HUDEP-2 (cell line): ENCODE results near the gene TACR3.
"Not testable (repeated sequence)": the region's sequence is repeated elsewhere in the genome, so short reads cannot be mapped to it uniquely, and the experiment has no call there.

Source experiments
- DNase-seq, 76 experiments: peaks; one replicate each; lab custom pipeline; 2025; ENCODE audit not compliant: unreplicated experiment in 76 of 76; lab: John Stamatoyannopoulos, UW

Gene TACR3, protein sequence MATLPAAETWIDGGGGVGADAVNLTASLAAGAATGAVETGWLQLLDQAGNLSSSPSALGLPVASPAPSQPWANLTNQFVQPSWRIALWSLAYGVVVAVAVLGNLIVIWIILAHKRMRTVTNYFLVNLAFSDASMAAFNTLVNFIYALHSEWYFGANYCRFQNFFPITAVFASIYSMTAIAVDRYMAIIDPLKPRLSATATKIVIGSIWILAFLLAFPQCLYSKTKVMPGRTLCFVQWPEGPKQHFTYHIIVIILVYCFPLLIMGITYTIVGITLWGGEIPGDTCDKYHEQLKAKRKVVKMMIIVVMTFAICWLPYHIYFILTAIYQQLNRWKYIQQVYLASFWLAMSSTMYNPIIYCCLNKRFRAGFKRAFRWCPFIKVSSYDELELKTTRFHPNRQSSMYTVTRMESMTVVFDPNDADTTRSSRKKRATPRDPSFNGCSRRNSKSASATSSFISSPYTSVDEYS

DNA sequence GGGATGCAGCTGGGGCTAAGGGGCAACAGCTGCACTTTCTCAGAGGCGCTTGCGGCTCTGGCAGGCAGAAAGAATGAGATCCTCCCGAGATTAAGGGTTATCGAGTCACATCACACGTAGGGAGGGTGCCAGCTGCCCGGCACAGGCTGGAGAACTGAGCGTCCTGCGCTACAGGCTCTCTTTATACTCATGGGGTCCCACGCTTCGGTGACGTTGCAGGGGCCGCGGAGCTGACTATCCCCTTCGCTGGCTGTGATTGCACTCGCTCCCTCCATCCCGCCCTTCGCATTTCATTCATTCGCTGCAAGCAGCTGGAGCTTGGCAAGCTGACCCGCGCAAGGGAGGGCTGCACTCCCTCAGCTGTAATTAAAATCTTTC is at the start of gene TACR3:
Gene TACR3, minus strand, starts transcription at position 156 of the 378 bp plus-strand sequence. CDS start 310 bp downstream, outside the sequence.
- DNase-seq = no peak

DNA sequence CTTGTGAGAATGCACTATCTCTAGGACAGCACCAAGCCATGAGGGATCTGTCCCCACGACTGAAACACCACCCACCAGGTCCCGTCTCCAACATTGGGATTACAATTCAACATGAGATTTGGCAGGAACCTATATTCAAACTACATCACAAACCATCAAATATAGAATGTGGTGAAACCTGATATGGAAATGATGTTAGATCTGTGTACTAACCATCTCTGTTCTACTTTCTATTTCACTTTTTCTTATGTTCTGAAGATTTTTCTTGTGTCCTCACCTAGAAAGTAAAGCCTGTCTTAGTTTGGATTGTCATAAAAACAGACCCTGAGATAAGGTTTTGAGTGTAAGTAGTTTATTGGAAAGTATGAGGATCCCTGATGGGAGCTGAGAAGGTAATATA is 37.8 kb upstream of the TACR3 start:
- DNase-seq = no peak

DNA sequence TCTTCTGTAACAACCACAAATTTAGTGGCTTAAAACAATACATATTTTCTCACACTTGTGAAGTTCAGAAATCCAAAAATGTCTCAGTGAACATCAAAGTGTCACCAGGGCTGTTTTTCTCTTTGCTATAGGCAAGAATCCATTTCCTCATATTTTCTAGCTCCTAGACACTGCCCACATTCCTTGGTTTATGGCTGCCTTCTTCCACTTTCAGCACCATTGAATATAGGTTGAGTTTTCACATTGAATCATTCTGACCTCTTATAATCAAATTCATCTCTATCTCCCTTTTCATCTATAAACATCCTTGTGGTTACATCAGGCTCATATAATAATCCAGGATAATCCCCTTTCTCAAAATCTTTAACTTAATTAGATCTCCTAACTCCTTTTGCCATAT is 37.0 kb upstream of the TACR3 start:
- no peak for DNase-seq

DNA sequence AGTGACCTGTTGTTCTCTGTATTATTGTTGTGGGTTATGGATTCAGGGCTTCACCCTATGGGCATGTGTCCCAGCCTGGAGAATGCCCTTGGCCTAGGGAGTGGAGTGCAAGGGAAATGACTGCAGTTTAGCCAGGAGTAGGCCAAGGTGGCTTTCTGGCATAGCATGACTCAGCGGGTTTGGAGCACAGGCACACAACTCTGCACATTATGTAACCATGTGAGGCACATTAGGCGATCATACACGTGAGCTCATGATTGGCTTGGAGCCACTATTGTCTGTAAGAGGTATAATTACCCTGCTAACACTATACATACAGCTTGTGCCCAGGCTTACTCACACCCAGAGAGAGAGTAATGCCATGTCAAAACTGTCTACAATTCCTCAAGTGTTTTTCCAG is 35.1 kb upstream of the TACR3 start:
- DNase-seq = no peak

DNA sequence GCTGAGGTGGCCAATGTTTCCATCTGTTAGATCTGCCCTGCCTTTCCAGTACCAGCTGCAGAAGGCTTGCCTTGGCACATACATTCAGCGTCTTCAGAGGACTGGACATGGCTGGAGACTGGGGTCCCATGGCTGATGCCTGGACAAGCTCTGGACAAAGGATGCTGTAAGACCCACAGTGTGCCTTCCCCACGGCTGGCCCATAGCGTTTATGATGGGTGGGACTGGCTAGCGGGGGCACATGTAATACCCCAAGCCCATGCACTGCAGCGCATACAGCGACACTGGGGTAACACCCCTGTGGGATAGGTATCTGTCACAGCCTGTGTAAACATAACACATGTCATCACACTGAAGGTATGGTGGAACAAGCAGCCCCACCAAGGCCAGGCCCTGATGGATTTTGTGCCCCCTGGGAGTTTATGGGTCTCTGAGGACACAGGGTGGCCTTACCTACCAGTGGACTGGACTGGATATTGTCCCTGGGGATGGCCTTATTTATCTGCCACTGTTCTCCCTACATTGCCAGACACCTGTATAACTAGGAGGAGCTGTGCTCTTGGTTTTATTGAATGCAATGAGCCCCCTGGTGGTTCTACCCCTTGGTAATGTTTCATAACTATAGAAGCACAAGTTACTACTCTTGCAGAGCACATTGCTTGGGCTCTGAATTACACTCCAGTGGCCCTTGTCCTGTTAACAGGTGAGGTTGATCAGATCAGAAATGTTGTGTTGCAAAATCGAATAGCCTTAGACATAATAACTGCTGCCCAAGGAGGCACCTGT is 34.3 kb upstream of the TACR3 start:
- no peak for DNase-seq

DNA sequence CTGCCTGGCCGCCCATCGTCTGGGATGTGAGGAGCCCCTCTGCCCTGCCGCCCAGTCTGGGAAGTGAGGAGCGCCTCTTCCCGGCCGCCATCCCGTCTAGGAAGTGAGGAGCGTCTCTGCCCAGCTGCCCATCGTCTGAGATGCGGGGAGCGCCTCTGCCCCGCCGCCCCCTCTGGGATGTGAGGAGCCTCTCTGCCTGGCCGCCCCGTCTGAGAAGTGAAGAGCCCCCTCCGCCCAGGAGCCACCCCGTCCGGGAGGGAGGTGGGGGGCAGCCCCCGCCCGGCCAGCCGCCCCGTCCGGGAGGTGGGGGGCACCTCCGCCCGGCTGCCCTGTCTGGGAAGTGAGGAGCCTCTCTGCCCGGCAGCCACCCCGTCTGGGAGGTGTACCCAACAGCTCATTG is 3.4 kb upstream of the TACR3 start:
- not testable (repeated sequence) for DNase-seq

DNA sequence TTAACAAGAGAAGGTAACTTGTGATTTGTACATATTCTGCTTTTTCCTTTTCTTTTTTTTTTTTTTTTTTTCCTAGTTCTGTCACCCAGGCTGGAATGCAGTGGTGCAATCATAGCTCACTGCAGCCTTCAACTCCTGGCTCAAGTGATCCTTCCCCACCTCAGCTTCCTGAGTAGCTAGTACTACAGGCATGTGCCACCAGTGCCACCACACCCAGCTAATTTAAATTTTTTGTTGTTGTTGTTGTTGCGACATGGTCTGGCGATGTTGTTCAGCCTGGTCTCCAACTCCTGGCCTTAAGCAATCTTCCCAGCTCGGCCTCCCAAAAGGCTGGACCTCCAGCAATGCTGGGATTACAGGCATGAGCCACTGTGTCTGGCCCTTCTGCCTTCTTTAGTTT is 1.5 kb upstream of the TACR3 start:
- no peak for DNase-seq

DNA sequence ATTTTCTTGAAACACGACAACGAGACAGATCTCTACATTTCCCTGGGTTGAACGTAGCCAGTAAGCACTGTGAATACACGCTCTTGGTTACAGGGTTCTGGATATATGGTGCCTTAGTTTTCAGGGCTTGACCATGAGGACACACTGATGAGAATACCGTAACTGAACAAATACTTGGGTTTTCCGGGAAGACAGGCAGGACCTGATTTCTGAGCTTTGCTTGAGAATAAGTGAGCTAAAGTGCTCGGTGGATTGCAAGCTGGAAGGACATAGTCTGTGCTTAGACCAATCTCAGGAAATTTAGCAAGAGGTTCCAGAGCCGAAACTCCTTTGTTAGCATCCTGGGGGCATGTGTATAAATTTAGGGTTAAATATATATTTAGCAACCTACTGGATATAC is 876 bp upstream of the TACR3 start:
- DNase-seq = no peak

DNA sequence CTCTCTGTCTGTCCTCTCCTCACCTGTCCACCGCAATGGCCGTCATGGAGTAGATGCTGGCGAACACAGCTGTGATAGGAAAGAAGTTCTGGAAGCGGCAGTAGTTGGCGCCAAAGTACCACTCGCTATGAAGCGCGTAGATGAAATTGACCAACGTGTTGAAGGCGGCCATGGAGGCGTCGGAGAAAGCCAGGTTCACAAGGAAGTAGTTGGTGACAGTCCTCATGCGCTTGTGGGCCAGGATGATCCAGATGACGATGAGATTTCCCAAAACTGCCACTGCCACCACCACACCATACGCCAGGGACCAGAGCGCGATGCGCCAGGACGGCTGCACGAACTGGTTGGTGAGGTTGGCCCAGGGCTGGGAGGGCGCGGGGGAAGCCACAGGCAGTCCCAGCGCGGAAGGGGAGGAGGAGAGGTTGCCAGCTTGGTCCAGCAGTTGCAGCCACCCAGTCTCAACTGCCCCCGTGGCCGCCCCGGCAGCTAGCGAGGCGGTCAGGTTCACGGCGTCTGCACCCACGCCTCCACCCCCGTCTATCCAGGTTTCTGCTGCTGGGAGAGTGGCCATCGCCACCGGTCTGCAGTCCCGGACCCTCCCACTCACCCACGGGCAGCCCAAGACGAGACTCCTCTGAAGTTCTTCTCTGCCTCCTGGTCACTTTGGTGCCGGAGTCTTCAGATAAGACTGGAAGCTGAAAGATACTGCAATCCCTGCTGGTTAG is 518 bp downstream of the TACR3 start:
- DNase-seq = no peak

DNA sequence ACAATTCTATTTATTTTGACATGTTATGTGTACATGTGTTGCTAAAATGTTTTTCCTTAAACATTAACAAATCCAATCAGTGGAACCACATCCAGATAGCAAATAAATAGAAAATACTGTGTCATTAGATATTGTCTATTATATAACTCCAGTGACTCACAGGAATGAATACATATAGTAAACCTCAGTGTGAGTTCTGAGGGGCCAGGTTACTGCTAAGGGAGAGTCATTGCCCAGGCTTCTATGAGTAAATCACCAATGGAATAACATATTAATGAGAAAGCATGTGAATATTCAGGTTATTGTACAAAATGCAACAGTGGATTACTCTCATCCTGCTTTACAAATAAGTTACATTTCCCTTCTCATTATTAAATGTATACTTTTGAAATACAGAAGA is 27.2 kb downstream of the TACR3 start:
- DNase-seq = no peak

DNA sequence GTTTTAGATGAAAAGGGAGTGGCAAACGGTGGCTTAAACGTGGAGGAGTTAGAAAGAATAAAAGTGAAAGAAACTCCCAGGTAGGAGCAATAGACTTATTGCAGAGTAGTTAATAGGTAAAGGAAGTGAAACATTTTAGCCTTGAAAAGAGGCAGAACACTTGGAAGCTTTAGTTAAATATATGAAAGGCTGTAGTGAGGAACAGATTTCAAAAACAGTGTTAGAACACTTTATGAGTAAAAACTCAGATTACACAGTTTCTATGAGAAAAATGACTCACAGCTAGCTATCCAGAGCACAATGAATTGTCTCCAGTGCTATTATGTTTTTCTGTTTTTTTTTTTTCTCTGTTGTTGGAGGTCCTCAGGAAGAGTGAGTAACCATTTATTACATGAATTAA is 45.8 kb downstream of the TACR3 start:
- DNase-seq = no peak

DNA sequence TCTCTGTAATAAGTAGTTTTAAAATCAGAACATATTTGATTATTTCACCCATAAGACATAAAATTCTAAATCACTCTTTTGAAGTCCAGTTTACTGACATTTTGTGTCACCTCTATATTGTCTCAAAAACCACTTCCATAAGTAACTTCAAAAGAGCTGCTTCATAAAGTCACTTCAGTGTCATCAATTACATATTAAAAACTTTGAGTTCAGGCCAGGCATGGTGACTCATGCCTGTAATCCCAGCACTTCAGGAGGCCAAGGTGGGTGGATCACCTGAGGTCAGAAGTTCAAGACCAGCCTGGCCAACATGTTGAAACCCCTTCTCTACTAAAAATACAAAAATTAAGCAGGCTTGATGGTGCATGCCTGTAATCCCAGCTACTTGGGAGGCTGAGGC is 53.0 kb downstream of the TACR3 start:
- DNase-seq = not testable (repeated sequence)

DNA sequence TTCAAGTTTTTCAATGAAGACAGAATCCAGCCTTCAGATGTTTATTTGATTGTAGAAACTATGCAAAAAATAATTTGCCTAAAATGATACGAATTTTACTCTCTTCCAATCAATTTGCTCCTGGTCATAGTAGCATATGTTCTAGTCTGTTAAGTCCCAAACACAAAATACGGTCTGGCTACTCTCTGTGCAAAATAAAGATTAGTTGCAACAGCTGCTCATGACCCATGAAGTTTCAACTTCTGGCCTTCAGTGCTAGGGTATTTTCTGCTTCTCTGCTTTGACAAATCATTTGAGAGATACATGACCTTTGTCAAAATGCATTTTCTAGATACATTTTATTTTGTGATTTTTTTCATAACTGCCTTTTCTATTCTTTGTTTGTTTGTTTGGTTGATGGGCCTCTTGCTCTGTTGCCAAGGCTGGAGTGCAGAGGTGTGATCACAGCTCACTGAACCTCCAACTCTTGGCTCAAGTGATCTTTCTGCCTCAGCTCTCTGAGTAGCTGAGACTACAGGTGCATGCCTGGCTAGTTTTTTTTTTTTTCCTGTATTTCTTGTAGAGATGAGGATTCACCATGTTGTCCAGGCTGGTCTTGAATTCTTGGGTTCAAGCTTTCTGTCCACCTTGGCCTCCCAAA is 55.2 kb downstream of the TACR3 start:
- no peak for DNase-seq

DNA sequence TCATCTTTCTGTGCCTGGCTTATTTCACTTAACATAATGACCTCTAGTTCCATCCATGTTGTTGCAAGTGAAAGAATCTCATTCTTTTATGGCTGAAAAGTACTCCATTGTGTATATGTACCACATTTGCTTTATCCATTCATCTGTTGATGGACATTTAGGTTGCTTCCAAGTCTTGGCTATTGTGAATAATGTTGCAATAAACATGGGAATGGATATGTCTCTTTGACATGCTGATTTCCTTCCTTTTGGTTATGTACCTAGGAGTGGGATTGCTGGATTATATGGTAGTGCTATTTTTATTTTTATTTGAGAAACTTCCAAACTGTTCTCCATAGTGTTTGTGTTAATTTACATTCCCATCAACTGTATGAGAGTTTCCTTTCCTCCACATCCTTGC is 71.2 kb downstream of the TACR3 start:
- DNase-seq = no peak

DNA sequence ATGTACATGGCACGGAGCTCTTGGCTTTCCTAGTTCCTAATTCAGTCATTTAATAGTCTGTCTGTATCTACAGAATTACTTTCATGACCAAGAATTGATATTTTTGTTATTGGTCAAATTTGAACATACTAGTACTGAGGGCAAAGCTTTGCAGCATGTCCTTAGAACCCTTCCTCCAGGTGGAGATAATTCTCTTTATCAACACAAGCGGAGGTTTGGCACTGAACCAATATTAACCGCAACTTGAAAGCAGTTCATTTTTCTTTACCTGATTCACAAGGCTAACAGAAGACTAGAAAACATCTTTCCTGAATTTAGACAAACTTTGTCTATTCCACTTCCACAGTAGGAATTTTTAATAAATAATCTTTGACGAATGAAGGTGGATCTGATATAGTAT is 73.8 kb downstream of the TACR3 start:
- no peak for DNase-seq

DNA sequence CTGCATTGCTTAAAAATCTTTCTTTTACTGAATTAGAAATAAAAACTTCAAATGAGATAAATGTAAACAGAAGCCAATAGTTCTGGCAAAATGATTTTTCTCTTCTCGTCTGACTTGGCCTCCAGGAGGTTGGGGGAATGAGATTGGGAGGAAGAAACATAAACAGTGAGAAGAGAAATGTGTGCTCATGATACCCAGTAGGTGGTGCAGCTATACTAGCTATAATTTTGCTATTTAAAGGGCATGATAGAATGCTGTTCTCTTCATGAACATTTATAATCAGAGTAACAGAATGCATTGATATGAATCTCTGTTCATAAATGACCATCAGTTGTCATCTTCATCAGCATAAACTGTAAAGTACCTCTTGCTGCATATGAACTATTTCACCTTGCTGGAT is 85.5 kb downstream of the TACR3 start:
- no peak for DNase-seq

DNA sequence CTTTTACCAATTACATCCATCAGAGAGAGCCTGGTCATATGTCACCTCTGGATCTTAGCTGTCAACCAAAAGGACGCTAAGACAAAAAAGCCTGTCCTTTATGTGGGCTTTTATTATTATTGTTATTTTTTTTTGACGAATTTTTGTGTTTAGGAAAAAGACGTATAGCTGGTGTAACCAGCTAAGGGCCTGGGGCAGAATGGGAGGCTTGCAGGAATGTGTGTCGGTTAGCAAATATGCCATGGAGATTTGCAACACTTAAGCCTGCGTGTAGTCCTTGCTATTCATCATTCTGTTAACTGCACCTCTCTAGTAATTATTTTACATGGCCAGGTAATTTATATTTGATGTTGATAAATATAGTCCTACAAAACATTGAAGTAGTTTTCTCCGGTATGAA is 93.5 kb downstream of the TACR3 start:
- no peak for DNase-seq

DNA sequence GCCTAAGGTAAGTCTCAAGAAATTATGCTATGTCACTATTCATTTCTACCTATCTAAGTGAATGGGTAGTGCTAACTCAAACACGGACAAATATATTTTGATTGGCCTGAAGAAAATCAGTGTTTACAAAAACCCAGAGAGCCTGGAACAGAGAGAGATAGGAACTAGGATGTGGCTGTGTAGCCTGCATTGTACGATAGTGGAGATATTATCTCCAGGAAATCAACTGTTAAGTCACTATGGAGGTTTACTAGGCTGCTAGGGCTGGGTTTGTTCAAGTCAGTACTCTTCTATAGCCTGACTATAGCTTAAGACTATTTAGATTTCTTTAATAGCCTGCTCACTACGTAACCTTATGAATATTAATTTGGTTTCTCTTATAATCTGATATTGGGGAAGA is 127.9 kb downstream of the TACR3 start:
- no peak for DNase-seq

DNA sequence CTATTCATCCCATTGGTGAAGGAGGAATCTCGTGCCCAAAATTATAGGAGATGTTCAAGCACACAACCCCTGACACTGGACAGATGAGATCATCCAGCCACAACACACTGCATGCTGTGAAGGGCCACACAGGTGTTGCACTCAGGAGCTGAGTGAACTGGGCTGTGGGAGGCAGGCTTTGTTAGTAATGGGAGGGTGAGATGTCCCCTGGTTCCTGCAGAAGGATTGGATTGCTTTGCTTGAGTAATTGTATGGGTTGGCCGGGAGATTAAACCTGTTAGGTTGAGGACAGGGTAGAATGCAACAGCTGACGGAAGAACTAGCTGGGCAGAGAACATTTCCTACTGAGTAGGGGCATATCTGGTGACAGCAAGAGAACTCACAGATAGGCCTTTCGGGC is 152.2 kb downstream of the TACR3 start:
- no peak for DNase-seq

DNA sequence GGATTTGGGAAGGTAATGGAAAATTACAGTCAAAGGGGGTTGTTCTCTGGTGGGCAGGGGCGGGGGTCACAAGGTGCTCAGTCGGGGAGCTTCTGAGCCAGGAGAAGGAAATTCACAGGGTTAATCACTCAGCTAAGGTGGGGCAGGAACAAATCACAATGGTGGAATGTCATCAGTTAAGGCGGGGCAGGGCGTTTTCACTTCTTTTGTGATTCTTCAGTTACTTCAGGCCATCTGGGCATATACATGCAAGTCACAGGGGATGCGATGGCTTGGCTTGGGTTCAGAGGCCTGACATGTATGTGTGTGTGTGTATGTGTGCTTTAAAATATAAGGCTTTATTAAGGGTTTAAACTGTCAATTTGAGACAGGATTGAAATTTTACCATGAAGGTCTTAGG is 160.6 kb downstream of the TACR3 start:
- DNase-seq = not testable (repeated sequence)
